Natural killer cell (primary cell): ENCODE measurements around the gene SCMH1. TPM values are rescaled to one million over a fixed set of nuclear protein-coding genes. Genes with fewer than 3 reads are reported as not detected.
A peak's percentile ranks its signal among the peaks of the same experiment; 100 is the strongest.

Experiments
- ATAC-seq, 3 donors: fragments of 150-1000 bp in 2 of 3; fragments of 200-7000 bp in 1 of 3; cut with Tn5 transposase; 1 replicate in 1 of 3; 2 replicates in 2 of 3; pipeline ENCODE4 v1.10.0; 2021; ENCODE audit warnings: mild to moderate bottlenecking in 2 of 3, moderate library complexity in 2 of 3
- DNase-seq, 2 donors: peaks; one replicate each; pipeline versions ENCODE4 v3.0.0 to v3.0.0-alpha.2; 2013 to 2021; ENCODE audit warnings: mixed read lengths in 1 of 2
- H3K27ac ChIP-seq: one replicate; pipeline ENCODE4 v1.5.1; 2013; ENCODE audit warnings: mild to moderate bottlenecking, low read length
- H3K27me3 ChIP-seq: one replicate; pipeline ENCODE4 v1.6.1; 2013; ENCODE audit warnings: low read length; ENCODE audit not compliant: control insufficient read depth, insufficient read depth
- H3K36me3 ChIP-seq: one replicate; pipeline ENCODE4 v1.6.1; 2013; ENCODE audit warnings: low read length; ENCODE audit not compliant: control insufficient read depth, insufficient read depth
- H3K4me1 ChIP-seq: one replicate; pipeline ENCODE4 v1.6.1; 2013; ENCODE audit warnings: low read length; ENCODE audit not compliant: control insufficient read depth, insufficient read depth
- H3K4me3 ChIP-seq: one replicate; pipeline ENCODE4 v1.5.1; 2013; ENCODE audit warnings: low read length
- H3K9me3 ChIP-seq: one replicate; pipeline ENCODE4 v1.6.1; 2013; ENCODE audit warnings: low read length; ENCODE audit not compliant: control insufficient read depth, insufficient read depth
- H3K27ac Mint-ChIP-seq, 2 donors: one replicate each; pipeline ENCODE4 v1.8.0; 2022; ENCODE audit warnings: mild to moderate bottlenecking in 2 of 2, mixed read lengths in 2 of 2, moderate library complexity in 1 of 2
- H3K27me3 Mint-ChIP-seq, 2 donors: one replicate each; pipeline ENCODE4 v1.8.0; 2022; ENCODE audit warnings: low read depth in 2 of 2, mixed read lengths in 2 of 2
- H3K36me3 Mint-ChIP-seq: one replicate; pipeline ENCODE4 v1.8.0; 2022; ENCODE audit warnings: mixed read lengths
- H3K4me1 Mint-ChIP-seq, 2 donors: one replicate each; pipeline ENCODE4 v1.8.0; 2022; ENCODE audit warnings: mixed read lengths in 2 of 2
- H3K4me3 Mint-ChIP-seq: one replicate; pipeline ENCODE4 v1.8.0; 2022; ENCODE audit warnings: mild to moderate bottlenecking, moderate library complexity, mixed read lengths
- H3K9me3 Mint-ChIP-seq, 2 donors: one replicate each; pipeline ENCODE4 v1.8.0; 2022; ENCODE audit warnings: mixed read lengths in 2 of 2
- CTCF ChIP-seq: fragments of 200-600 bp; IDR thresholded peaks from one replicate; pipeline ENCODE4 v1.8.0; 2022; ENCODE audit warnings: antibody characterized with exemption
- WGBS: methylation state at CpG from one replicate; pipeline ENCODE4 v1.1.7; 2013; ENCODE audit warnings: missing lambda C conversion rate; ENCODE audit not compliant: insufficient coverage; 5-methylcytosine and 5-hydroxymethylcytosine counted together
- intact Hi-C: fragments of 100-400 bp; cut with micrococcal nuclease; formaldehyde crosslinking; loops from one replicate; pipeline ENCODE4 v1.14.2; 2022
- total RNA-seq, 4 donors: library from RNA; stranded (reverse); fragments of 120-200 nt in 1 of 4; gene quantifications; one replicate each; pipeline versions ENCODE4 v1.2.3 to v1.2.4, GENCODE V29; 2013 to 2022

SCMH1 gene
- total RNA-seq, 3 donors from 2014 or later (not counting 1 experiment from before 2014, with no cell fraction given), result 8.3 to 10.2 (median 9.1) TPM

- peaks cover under 1% of the 10 kb centered on the region for H3K36me3 Mint-ChIP-seq
- intact Hi-C loops, result loop anchor here (1.0 kb wide), 1 partner anchor 23 kb away; no protein-coding TSS in a partner anchor
- Histone ChIP-seq H3K4me1 (peaks cover 17% of the 10 kb centered on the region), H3K27ac (peak overlapping the region; percentile 47), H3K9me3 (no peaks in the 10 kb centered on the region), H3K4me3 (peak overlapping the region; percentile 35), H3K27me3 (no peaks in the 10 kb centered on the region), H3K36me3 (peaks cover 18% of the 10 kb centered on the region)
- 22% methylated on average over 27 of the region's 27 CpGs for WGBS
- DNase-seq, result peak; percentile 70 to 79
- no peaks in the 10 kb centered on the region for H3K9me3 Mint-ChIP-seq
- peak; percentile 53 to 76 (median 63) for ATAC-seq
- H3K4me1 Mint-ChIP-seq, result peaks cover 13 to 25% of the 10 kb centered on the region in 2 donors
- peak overlapping the region; percentile 96 for H3K4me3 Mint-ChIP-seq
- H3K27ac Mint-ChIP-seq, result peak overlapping the region; percentile 89 to 92
- no peaks in the 10 kb centered on the region for H3K27me3 Mint-ChIP-seq
- no peak for TF ChIP-seq CTCF
These were observed 261.5 kb downstream of the SCMH1 start for GRCh38 chr1:40980453-40981121.

- intact Hi-C loops, result loop anchor here (1.0 kb wide), 1 partner anchor 23 kb away; no protein-coding TSS in a partner anchor
- H3K27me3 Mint-ChIP-seq, result no peaks in the 10 kb centered on the region
- no peaks in the 10 kb centered on the region for H3K36me3 Mint-ChIP-seq
- Histone ChIP-seq H3K9me3 (no peaks in the 10 kb centered on the region), H3K4me1 (peaks cover 17% of the 10 kb centered on the region), H3K27ac (peak overlapping the region; percentile 47), H3K4me3 (peak overlapping the region; percentile 35), H3K36me3 (peaks cover 13% of the 10 kb centered on the region), H3K27me3 (no peaks in the 10 kb centered on the region)
- under 1% methylated on average over 50 of the region's 50 CpGs for WGBS
- no peaks in the 10 kb centered on the region for H3K9me3 Mint-ChIP-seq
- peak overlapping the region; percentile 89 to 92 for H3K27ac Mint-ChIP-seq
- no peak for DNase-seq
- peak; percentile 29 to 61 (median 44) for ATAC-seq
- peak overlapping the region; percentile 96 for H3K4me3 Mint-ChIP-seq
- H3K4me1 Mint-ChIP-seq, result peaks cover 13 to 25% of the 10 kb centered on the region in 2 donors
- no peak for TF ChIP-seq CTCF
These were observed 262.0 kb downstream of the SCMH1 start for GRCh38 chr1:40980068-40980452.

GRCh38 chr1:40979241-40980067 lies 262.7 kb downstream of the SCMH1 start, which contains the start of gene CTPS1:
CTPS1 (plus strand) TSS chr1:40979696; CDS start chr1:40983291, 3,595 bp downstream.
- peak; percentile 82 to 91 (median 85) for ATAC-seq

More at GRCh38 chr1:40979241-40980067, 262.7 kb downstream of the SCMH1 start, which contains the start of gene CTPS1:
- Mint-ChIP-seq H3K27ac (peak within 1 kb of the TSS; percentile 89 to 92), H3K27me3 (no peaks in the 10 kb centered on the region), H3K36me3 (no peaks in the 10 kb centered on the region), H3K9me3 (no peaks in the 10 kb centered on the region), H3K4me3 (peak within 1 kb of the TSS; percentile 96), H3K4me1 (peaks cover 13 to 25% of the 10 kb centered on the region in 2 donors)
- H3K4me1 ChIP-seq, result peaks cover 17% of the 10 kb centered on the region
- under 1% methylated on average over 96 of the region's 96 CpGs for WGBS
- H3K4me3 ChIP-seq, result peak within 1 kb of the TSS; percentile 90
- no peaks in the 10 kb centered on the region for H3K27me3 ChIP-seq
- intact Hi-C loops, result loop anchor here (1.0 kb wide), 1 partner anchor 24 kb away; no protein-coding TSS in a partner anchor
- no peak for TF ChIP-seq CTCF
- DNase-seq, result peak; percentile 95
- peak within 1 kb of the TSS; percentile 97 for H3K27ac ChIP-seq
- peaks cover 7% of the 10 kb centered on the region for H3K36me3 ChIP-seq
- H3K9me3 ChIP-seq, result no peaks in the 10 kb centered on the region
